ENCODE data around the gene KLRF2. TPM values are rescaled to one million over a fixed set of nuclear protein-coding genes. Genes with fewer than 3 reads are reported as not detected.

The KLRF2 gene
- total and polyA plus RNA-seq, 2 of the 8 experiments (the other 6 are each of a cell fraction or from before 2014, with no cell fraction given): not detected

DNA sequence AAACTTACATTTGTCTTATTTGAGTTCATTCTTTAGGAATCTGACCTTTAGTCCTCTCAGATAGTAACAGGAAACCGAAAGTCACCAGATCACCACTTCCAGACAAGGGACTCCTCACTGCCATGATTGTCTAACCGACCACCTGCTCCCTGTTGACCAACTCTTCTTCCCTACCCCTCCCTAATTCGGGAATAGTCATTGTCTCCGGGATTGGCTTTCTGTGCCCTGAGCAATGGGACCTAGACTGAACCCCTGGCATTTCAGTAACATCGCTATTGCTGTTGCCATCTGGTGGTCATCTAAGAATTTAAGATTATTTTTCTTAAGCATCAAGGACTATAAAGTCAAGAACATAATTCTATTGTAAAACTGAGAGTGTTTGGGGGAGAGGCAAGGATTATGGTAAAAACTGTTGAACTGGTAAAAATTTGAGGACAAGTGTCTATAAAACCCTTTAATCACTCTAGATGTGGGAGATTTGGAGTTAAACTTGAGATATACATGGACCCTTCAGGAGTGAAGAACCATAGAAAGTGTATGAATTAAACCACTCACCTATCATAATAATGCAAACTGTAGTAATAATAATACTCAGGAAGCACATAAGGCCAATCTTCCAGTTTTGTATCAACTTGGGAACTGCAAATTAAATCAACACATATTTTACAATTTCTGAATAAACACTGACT, 44.6 kb downstream of the KLRF2 start:
- no peak overlapping the region for H2AFZ ChIP-seq (ENCODE audit: low read length)
- CTCF ChIA-PET (ENCODE audit: partially characterized antibody): interaction anchor here (0.8 to 1.4 kb wide), 9 partner anchors 10 to 176 kb away, joined by 3 to 10 read pairs (median 3); no protein-coding TSS in a partner anchor
- FAIRE-seq: peak; percentile 97

More for the DNA sequence above, 44.6 kb downstream of the KLRF2 start:
- no peak overlapping the region for H3K9ac ChIP-seq (replicated peaks in 1 of 4; ENCODE audit: extremely low read depth in 1 of 4, low read depth in 3 of 4, low read length in 3 of 4)
- H3K27me3 ChIP-seq (replicated peaks in 1 of 4; ENCODE audit: control insufficient read depth in 3 of 4, extremely low read depth in 1 of 4, insufficient read depth in 3 of 4, low read length in 3 of 4): no peaks in the 10 kb centered on the region
- no peaks in the 10 kb centered on the region for H3K36me3 ChIP-seq (ENCODE audit: control insufficient read depth in 2 of 4, insufficient read depth in 4 of 4, low read length in 3 of 4)
- no peak overlapping the region for H3K27ac ChIP-seq (ENCODE audit: low read depth, low read length)
- H3K14ac ChIP-seq (ENCODE audit: insufficient read length): no peak overlapping the region
- no peak overlapping the region for H3K4ac ChIP-seq (replicated peaks; ENCODE audit: insufficient read length, low read depth, low read length)
- H4K5ac ChIP-seq (ENCODE audit: insufficient read length, low read depth, low read length): no peak overlapping the region
- no peaks in the 10 kb centered on the region for H3K9me3 ChIP-seq (ENCODE audit: insufficient read depth in 2 of 2, low read depth in 1 of 2, low read length in 1 of 2)
- WGBS, 2 experiments (ENCODE audit: extremely low coverage in 1 of 2, insufficient coverage in 1 of 2, insufficient read length in 1 of 2, insufficient replicate concordance in 2 of 2, low coverage in 1 of 2, low lambda C conversion rate in 2 of 2, missing lambda C conversion rate in 1 of 2): 29% methylated on average over 5 of the region's 5 CpGs; no CpG with 5 or more reads in 1 of the 2 experiments
- H3K23me2 ChIP-seq (ENCODE audit: low read depth, low read length): no peaks in the 10 kb centered on the region
- H2BK15ac ChIP-seq (ENCODE audit: low read length): no peak overlapping the region
- H3K79me2 ChIP-seq (ENCODE audit: control insufficient read depth in 1 of 2, insufficient read depth in 2 of 2, low read length in 2 of 2): no peaks in the 10 kb centered on the region
- no peak overlapping the region for H3K4me3 ChIP-seq (ENCODE audit: extremely low read depth in 1 of 4, insufficient read depth in 2 of 4, low read depth in 3 of 4, low read length in 4 of 4)
- no peak overlapping the region for H3K23ac ChIP-seq (ENCODE audit: insufficient read length)
- H4K20me1 ChIP-seq (replicated peaks in 1 of 2; ENCODE audit: control insufficient read depth in 1 of 2, insufficient read depth in 2 of 2, low read length in 2 of 2): no peaks in the 10 kb centered on the region
- H2AK5ac ChIP-seq (ENCODE audit: low read depth, low read length): no peak overlapping the region
- POLR2A ChIA-PET (ENCODE audit: partially characterized antibody): no interaction called here
- TF ChIP-seq RAD21 (IDR thresholded peaks at IDR 0.05 in 1 of 2, conservative IDR thresholded peaks at IDR 0.05 in 1 of 2; ENCODE audit: low read depth in 2 of 2, low read length in 2 of 2) (peak; percentile 69 to 74), TCF12 (IDR thresholded peaks at IDR 0.05; ENCODE audit: low read depth, low read length) (0 out of 2 replicates have a peak, but pooled peaks have one; percentile 18), GTF2F1 (IDR thresholded peaks at IDR 0.05; ENCODE audit: borderline replicate concordance, low read depth, low read length) (no peak), TEAD4 (IDR thresholded peaks at IDR 0.05; ENCODE audit: low read depth, low read length) (0 out of 2 replicates have a peak, but pooled peaks have one; percentile 11)
- TF ChIP-seq, protein P1, sequence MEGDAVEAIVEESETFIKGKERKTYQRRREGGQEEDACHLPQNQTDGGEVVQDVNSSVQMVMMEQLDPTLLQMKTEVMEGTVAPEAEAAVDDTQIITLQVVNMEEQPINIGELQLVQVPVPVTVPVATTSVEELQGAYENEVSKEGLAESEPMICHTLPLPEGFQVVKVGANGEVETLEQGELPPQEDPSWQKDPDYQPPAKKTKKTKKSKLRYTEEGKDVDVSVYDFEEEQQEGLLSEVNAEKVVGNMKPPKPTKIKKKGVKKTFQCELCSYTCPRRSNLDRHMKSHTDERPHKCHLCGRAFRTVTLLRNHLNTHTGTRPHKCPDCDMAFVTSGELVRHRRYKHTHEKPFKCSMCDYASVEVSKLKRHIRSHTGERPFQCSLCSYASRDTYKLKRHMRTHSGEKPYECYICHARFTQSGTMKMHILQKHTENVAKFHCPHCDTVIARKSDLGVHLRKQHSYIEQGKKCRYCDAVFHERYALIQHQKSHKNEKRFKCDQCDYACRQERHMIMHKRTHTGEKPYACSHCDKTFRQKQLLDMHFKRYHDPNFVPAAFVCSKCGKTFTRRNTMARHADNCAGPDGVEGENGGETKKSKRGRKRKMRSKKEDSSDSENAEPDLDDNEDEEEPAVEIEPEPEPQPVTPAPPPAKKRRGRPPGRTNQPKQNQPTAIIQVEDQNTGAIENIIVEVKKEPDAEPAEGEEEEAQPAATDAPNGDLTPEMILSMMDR (IDR thresholded peaks at IDR 0.05; ENCODE audit: control extremely low read depth in 1 of 3, insufficient read depth in 1 of 3, low read depth in 1 of 3, low read length in 3 of 3): peak in 2 of 3 experiments; percentile 47 to 51; a peak in 3 of 4 replicates
- no peak overlapping the region for H2BK120ac ChIP-seq (replicated peaks; ENCODE audit: low read depth, low read length)
- no peak overlapping the region for H2BK5ac ChIP-seq (ENCODE audit: low read depth, low read length)
- H3K56ac ChIP-seq (replicated peaks; ENCODE audit: insufficient read length, low read depth, low read length): no peak overlapping the region
- no peaks in the 10 kb centered on the region for H3K79me1 ChIP-seq (ENCODE audit: low read depth, low read length)
- H3K18ac ChIP-seq (ENCODE audit: extremely low read depth, low read length): no peak overlapping the region
- H3K4me2 ChIP-seq (ENCODE audit: insufficient read depth in 1 of 2, low read depth in 2 of 2, low read length in 2 of 2): no peak overlapping the region
- H2BK12ac ChIP-seq (ENCODE audit: low read depth, low read length): no peak overlapping the region
- H4K8ac ChIP-seq (ENCODE audit: extremely low read depth, insufficient read depth, low read length): no peak overlapping the region
- no peaks in the 10 kb centered on the region for H3K4me1 ChIP-seq (replicated peaks in 1 of 4; ENCODE audit: control insufficient read depth in 3 of 4, insufficient read depth in 4 of 4, low read length in 3 of 4)
- H4K91ac ChIP-seq (replicated peaks; ENCODE audit: insufficient read length, low read length): no peak overlapping the region
- peak in 1 of 2 experiments; percentile 33 for DNase-seq (ENCODE audit: low read depth in 1 of 2, low spot score in 2 of 2)
- no peak overlapping the region for H2BK20ac ChIP-seq (ENCODE audit: low read length)
